H9 (cell line): ENCODE measurements around the gene SNTG2. TPM values are rescaled to one million over a fixed set of nuclear protein-coding genes. Genes with fewer than 3 reads are reported as not detected.

Experiments
- DNase-seq: peaks from one replicate; pipeline ENCODE4 v3.0.0-alpha.2; 2017
- H2AFZ ChIP-seq: one replicate; pipeline ENCODE4 v1.6.1; 2013; ENCODE audit warnings: mild to moderate bottlenecking, low read length, control low read depth, moderate library complexity
- H2AK5ac ChIP-seq: 2 replicates; pipeline ENCODE4 v1.6.1; 2013; ENCODE audit warnings: low read length, control low read depth, mixed read lengths; ENCODE audit not compliant: insufficient read length
- H2BK120ac ChIP-seq: one replicate; pipeline ENCODE4 v1.6.1; 2013; ENCODE audit warnings: low read depth, mild to moderate bottlenecking, low read length, control low read depth, inconsistent platforms; ENCODE audit not compliant: poor library complexity, severe bottlenecking
- H2BK12ac ChIP-seq: 2 replicates; pipeline ENCODE4 v1.6.1; 2013; ENCODE audit warnings: low read length, control low read depth, mixed read lengths, low read depth; ENCODE audit not compliant: insufficient read length
- H2BK15ac ChIP-seq: 2 replicates; pipeline ENCODE4 v1.6.1; 2013; ENCODE audit warnings: low read depth, low read length, control low read depth
- H2BK20ac ChIP-seq: one replicate; pipeline ENCODE4 v1.6.1; 2013; ENCODE audit warnings: low read depth, mild to moderate bottlenecking, low read length, control low read depth, inconsistent platforms; ENCODE audit not compliant: poor library complexity, severe bottlenecking
- H2BK5ac ChIP-seq: 2 replicates; pipeline ENCODE4 v1.6.1; 2013; ENCODE audit warnings: low read length, control low read depth, mixed read lengths; ENCODE audit not compliant: insufficient read length
- H3K14ac ChIP-seq: 2 replicates; pipeline ENCODE4 v1.6.1; 2013; ENCODE audit warnings: low read length, control low read depth; ENCODE audit not compliant: insufficient read depth
- H3K18ac ChIP-seq: 2 replicates; pipeline ENCODE4 v1.6.1; 2013; ENCODE audit warnings: low read depth, mild to moderate bottlenecking, mixed read lengths, low read length, control low read depth; ENCODE audit not compliant: insufficient read length
- H3K23ac ChIP-seq: 2 replicates; pipeline ENCODE4 v1.6.1; 2013; ENCODE audit warnings: low read length, control low read depth, mixed read lengths, low read depth; ENCODE audit not compliant: insufficient read length
- H3K23me2 ChIP-seq: 2 replicates; pipeline ENCODE4 v1.6.1; 2013; ENCODE audit warnings: low read depth, mild to moderate bottlenecking, mixed read lengths, low read length, control low read depth; ENCODE audit not compliant: insufficient read length, poor library complexity, severe bottlenecking
- H3K27ac ChIP-seq: 2 replicates; pipeline ENCODE4 v1.5.1; 2013; ENCODE audit warnings: low read length, control low read depth, mixed read lengths, low read depth; ENCODE audit not compliant: insufficient read length
- H3K27me3 ChIP-seq: 2 replicates; pipeline ENCODE4 v1.6.1; 2013; ENCODE audit warnings: low read length, control low read depth, inconsistent platforms; ENCODE audit not compliant: insufficient read depth
- H3K4ac ChIP-seq: 2 replicates; pipeline ENCODE4 v1.6.1; 2013; ENCODE audit warnings: low read depth, mild to moderate bottlenecking, control low read depth, inconsistent platforms, low read length, moderate library complexity
- H3K4me1 ChIP-seq: 2 replicates; pipeline ENCODE4 v1.6.1; 2013; ENCODE audit warnings: low read length, control low read depth, inconsistent platforms; ENCODE audit not compliant: insufficient read depth
- H3K4me2 ChIP-seq: 2 replicates; pipeline ENCODE4 v1.6.1; 2013; ENCODE audit warnings: low read length, control low read depth, mixed read lengths; ENCODE audit not compliant: insufficient read length, insufficient read depth
- H3K56ac ChIP-seq: 2 replicates; pipeline ENCODE4 v1.6.1; 2013; ENCODE audit warnings: low read depth, mild to moderate bottlenecking, mixed read lengths, low read length, control low read depth; ENCODE audit not compliant: insufficient read length
- H3K79me1 ChIP-seq: 2 replicates; pipeline ENCODE4 v1.6.1; 2013; ENCODE audit warnings: low read depth, mild to moderate bottlenecking, moderate library complexity, low read length, control low read depth, inconsistent platforms; ENCODE audit not compliant: insufficient read depth, poor library complexity, severe bottlenecking
- H3K79me2 ChIP-seq: 2 replicates; pipeline ENCODE4 v1.6.1; 2013; ENCODE audit warnings: low read length, control low read depth, inconsistent platforms; ENCODE audit not compliant: insufficient read depth
- H3K9ac ChIP-seq: 2 replicates; pipeline ENCODE4 v1.6.1; 2013; ENCODE audit warnings: low read length, control low read depth, mixed read lengths; ENCODE audit not compliant: insufficient read length; ENCODE audit errors: extremely low read depth
- H3K9me3 ChIP-seq: one replicate; pipeline ENCODE4 v1.6.1; 2013; ENCODE audit warnings: low read depth, low read length, inconsistent platforms; ENCODE audit not compliant: control insufficient read depth
- H3T11ph ChIP-seq: one replicate; pipeline ENCODE4 v1.6.1; 2013; ENCODE audit warnings: mild to moderate bottlenecking, low read length, control low read depth, inconsistent platforms
- H4K20me1 ChIP-seq: one replicate; pipeline ENCODE4 v1.6.1; 2013; ENCODE audit not compliant: control insufficient read depth, insufficient read length, insufficient read depth
- H4K5ac ChIP-seq: 2 replicates; pipeline ENCODE4 v1.6.1; 2013; ENCODE audit warnings: low read depth, mild to moderate bottlenecking, mixed read lengths, low read length, control low read depth; ENCODE audit not compliant: insufficient read length
- H4K8ac ChIP-seq: replicated peaks from 2 replicates; pipeline ENCODE4 v1.6.1; 2013; ENCODE audit warnings: low read length, control low read depth, mixed read lengths, low read depth; ENCODE audit not compliant: insufficient read length
- H4K91ac ChIP-seq: 2 replicates; pipeline ENCODE4 v1.6.1; 2013; ENCODE audit warnings: low read depth, mild to moderate bottlenecking, moderate library complexity, mixed read lengths, low read length, control low read depth; ENCODE audit not compliant: insufficient read length
- H3K27ac Mint-ChIP-seq, 3 experiments: 2 replicates in 2 of 3; 3 replicates in 1 of 3; pipeline ENCODE4 v1.8.0; 2020 to 2021; ENCODE audit warnings: mixed read lengths in 3 of 3, mild to moderate bottlenecking in 1 of 3, moderate library complexity in 1 of 3
- H3K27me3 Mint-ChIP-seq: 2 replicates; pipeline ENCODE4 v1.8.0; 2021; ENCODE audit warnings: low read depth, mild to moderate bottlenecking, moderate library complexity, mixed read lengths
- H3K36me3 Mint-ChIP-seq, 3 experiments: 2 replicates in 2 of 3; 3 replicates in 1 of 3; pipeline ENCODE4 v1.8.0; 2020 to 2021; ENCODE audit warnings: low read depth in 3 of 3, mixed read lengths in 3 of 3; ENCODE audit not compliant: insufficient read depth in 1 of 3
- H3K4me1 Mint-ChIP-seq, 2 experiments: 2 replicates each; pipeline ENCODE4 v1.8.0; 2020; ENCODE audit warnings: mixed read lengths in 2 of 2
- H3K4me3 Mint-ChIP-seq, 2 experiments: 2 replicates in 1 of 2; 3 replicates in 1 of 2; pipeline ENCODE4 v1.8.0; 2020 to 2021; ENCODE audit warnings: mild to moderate bottlenecking in 2 of 2, mixed read lengths in 2 of 2, moderate library complexity in 1 of 2
- H3K9me3 Mint-ChIP-seq, 2 experiments: 2 replicates in 1 of 2; 3 replicates in 1 of 2; pipeline ENCODE4 v1.8.0; 2020; ENCODE audit warnings: mild to moderate bottlenecking in 2 of 2, mixed read lengths in 2 of 2, moderate library complexity in 1 of 2
- CTCF ChIP-seq: fragments of 200-600 bp; sonication (generic); conservative IDR thresholded peaks from 3 replicates; pipeline ENCODE4 v1.8.0; 2021; ENCODE audit warnings: antibody characterized with exemption, mild to moderate bottlenecking
- WGBS: extraction: QIAGEN DNeasy Blood & Tissue Kit; methylation state at CpG from one replicate; pipeline ENCODE4 v1.1.7; 2013; ENCODE audit warnings: missing lambda C conversion rate, low lambda C conversion rate, mixed read lengths; ENCODE audit not compliant: insufficient read length; ENCODE audit errors: extremely low coverage; 5-methylcytosine and 5-hydroxymethylcytosine counted together
- total RNA-seq: library from RNA; stranded (reverse); gene quantifications from 2 replicates; pipeline ENCODE4 v1.2.1, GENCODE V29; 2021

Gene SNTG2
- total RNA-seq, 1 experiment from 2014 or later, result 13.2 TPM

GRCh38 chr2:1309507-1309906 is 358.9 kb downstream of the SNTG2 start:
- Mint-ChIP-seq H3K27me3 (no peaks in the 10 kb centered on the region), H3K4me3 (no peak overlapping the region), H3K4me1 (peaks cover 12 to 20% of the 10 kb centered on the region in 2 experiments), H3K9me3 (peaks cover 3 to 8% of the 10 kb centered on the region in 2 experiments; a peak in 3 of 5 replicates), H3K27ac (peak overlapping the region in 1 of 3 experiments; percentile 26; a peak in 1 of 7 replicates), H3K36me3 (peaks cover 10 to 15% (median 10%) of the 10 kb centered on the region in 3 experiments)
- Histone ChIP-seq H2BK5ac (no peak overlapping the region), H4K8ac (no peak overlapping the region), H3K79me2 (no peaks in the 10 kb centered on the region), H2AFZ (no peak overlapping the region), H3K14ac (no peak overlapping the region), H3K56ac (no peak overlapping the region), H3K23me2 (no peaks in the 10 kb centered on the region), H3K27me3 (no peaks in the 10 kb centered on the region), H2AK5ac (no peak overlapping the region), H3K23ac (no peak overlapping the region), H3K27ac (no peak overlapping the region), H3K4ac (no peak overlapping the region), H4K5ac (no peak overlapping the region), H3K79me1 (no peaks in the 10 kb centered on the region), H3K4me2 (no peak overlapping the region), H2BK20ac (no peak overlapping the region), H2BK15ac (no peak overlapping the region), H2BK120ac (no peak overlapping the region), H3K9me3 (no peaks in the 10 kb centered on the region), H4K20me1 (peaks cover 3% of the 10 kb centered on the region), H2BK12ac (no peak overlapping the region), H3K9ac (no peak overlapping the region), H3T11ph (no peak overlapping the region), H3K4me1 (peaks cover 3% of the 10 kb centered on the region; the same call in 1 of the 2 replicates), H4K91ac (no peak overlapping the region), H3K18ac (no peak overlapping the region)
- TF ChIP-seq CTCF, result no peak
- no CpG with 5 or more reads among the region's 3 CpGs for WGBS
- DNase-seq, result no peak
